ENCODE measurements around the gene ZNF304. TPM values are rescaled to one million over a fixed set of nuclear protein-coding genes. Genes with fewer than 3 reads are reported as not detected.

Gene ZNF304
- total RNA-seq, 4 donors from 2014 or later, result 4.1 to 25.0 (median 8.3) TPM

GRCh38 chr19:57389730-57390598, 38.9 kb downstream of the ZNF304 start, which contains the start of gene ZNF548:
Gene ZNF548 (plus strand): TSS chr19:57389854. CDS start chr19:57390100, 246 bp downstream.
- Histone ChIP-seq H3K4me3 (peak within 1 kb of the TSS; percentile 78), H3K27me3 (no peaks in the 10 kb centered on the region), H3K36me3 (no peaks in the 10 kb centered on the region), H3K9me3 (peaks cover 0 to 23% of the 10 kb centered on the region in 2 donors), H3K4me1 (no peaks in the 10 kb centered on the region), H3K27ac (peak within 1 kb of the TSS; percentile 89)
- peak; percentile 94 to 96 for DNase-seq
- intact Hi-C loops (cut with DNase I; ENCODE audit: low total_unique reads), result no loop called here
- TF ChIP-seq POLR2A (IDR thresholded peaks at IDR 0.05), result peak; percentile 64 to 66
- peak in 3 of 4 experiments; percentile 20 to 48 (median 46) for TF ChIP-seq CTCF (IDR thresholded peaks at IDR 0.05)

DNA sequence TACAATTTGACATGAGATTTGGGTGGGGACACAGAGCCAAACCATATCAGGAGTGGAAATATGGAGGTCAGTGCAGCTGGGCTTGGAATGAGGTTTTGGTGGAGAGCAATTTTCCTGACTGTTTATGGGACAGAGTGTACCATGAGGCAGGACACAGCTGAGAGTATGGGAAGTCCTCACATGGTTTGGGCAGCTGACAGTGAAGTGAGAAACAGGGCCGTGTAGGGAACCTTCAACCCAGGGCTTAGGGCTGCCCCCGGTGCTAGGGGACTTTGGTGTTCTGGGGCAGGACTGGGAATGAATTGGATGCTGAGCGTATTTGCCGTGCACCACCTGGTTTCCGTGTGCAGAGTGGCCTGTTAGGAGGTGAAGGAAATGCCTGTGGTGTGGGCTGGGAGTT, 44.6 kb downstream of the ZNF304 start:
- Histone ChIP-seq H3K9me3 (peaks cover 0 to 67% of the 10 kb centered on the region in 2 donors), H3K27me3 (no peaks in the 10 kb centered on the region), H3K27ac (no peak overlapping the region), H3K4me3 (no peak overlapping the region), H3K36me3 (no peaks in the 10 kb centered on the region), H3K4me1 (no peaks in the 10 kb centered on the region)
- intact Hi-C loops (cut with DNase I; ENCODE audit: low total_unique reads), result no loop called here
- TF ChIP-seq CTCF (IDR thresholded peaks at IDR 0.05) (no peak), POLR2A (IDR thresholded peaks at IDR 0.05) (no peak)
- DNase-seq, result no peak

DNA sequence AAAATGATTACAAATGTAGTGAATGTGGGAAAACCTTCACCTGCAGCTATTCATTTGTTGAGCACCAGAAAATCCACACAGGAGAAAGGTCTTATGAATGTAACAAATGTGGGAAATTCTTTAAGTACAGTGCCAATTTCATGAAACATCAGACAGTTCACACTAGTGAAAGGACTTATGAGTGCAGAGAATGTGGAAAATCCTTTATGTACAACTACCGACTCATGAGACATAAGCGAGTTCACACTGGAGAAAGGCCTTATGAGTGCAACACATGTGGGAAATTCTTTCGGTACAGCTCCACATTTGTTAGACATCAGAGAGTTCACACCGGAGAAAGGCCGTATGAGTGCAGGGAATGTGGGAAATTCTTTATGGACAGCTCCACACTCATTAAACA, 47.8 kb downstream of the ZNF304 start:
- Histone ChIP-seq H3K4me1 (no peaks in the 10 kb centered on the region), H3K9me3 (peaks cover 0 to 76% of the 10 kb centered on the region in 2 donors), H3K27ac (no peak overlapping the region), H3K36me3 (no peaks in the 10 kb centered on the region), H3K4me3 (no peak overlapping the region), H3K27me3 (no peaks in the 10 kb centered on the region)
- no peak for DNase-seq
- TF ChIP-seq POLR2A (IDR thresholded peaks at IDR 0.05), result no peak
- no peak for TF ChIP-seq CTCF (IDR thresholded peaks at IDR 0.05)
- intact Hi-C loops (cut with DNase I; ENCODE audit: low total_unique reads), result no loop called here

DNA sequence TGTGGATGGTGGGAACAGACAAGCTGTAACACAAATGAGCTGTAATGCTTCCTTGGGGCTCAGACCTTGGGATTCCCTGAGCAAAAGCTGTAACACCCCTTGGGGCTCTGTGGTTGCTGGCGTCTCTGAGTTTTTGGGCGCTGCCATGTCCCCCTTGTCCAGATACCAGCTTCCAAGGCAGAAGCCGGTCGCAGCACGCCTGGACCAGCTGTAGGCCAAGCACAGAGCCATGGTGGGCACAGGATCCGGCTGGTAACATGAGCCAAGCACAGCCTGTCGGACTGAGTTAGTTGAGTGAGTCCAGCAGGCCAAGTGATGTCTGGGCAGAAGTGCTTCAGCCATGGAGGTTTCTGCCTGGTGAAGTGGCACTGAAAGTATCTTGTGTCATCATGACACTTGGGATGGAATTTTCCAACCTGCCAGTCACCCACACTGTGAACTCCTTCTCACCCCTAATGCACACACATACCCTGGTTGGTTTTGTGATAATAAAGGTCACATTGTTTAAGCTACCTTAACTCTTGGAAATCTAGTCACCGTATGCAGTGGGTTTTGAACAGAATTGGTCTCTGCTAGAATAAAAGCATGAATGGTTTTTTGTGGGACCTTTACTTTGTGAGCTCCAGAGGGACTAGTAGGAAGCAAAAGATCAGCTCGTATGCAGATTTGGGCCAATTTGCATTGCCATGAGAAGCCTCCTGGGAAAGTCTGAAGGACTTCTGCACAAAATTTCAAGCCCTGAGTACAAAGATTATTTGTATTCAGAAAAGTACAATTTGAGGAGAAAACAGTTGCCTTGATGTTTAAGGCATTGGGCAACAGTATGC, 52.9 kb downstream of the ZNF304 start:
- TF ChIP-seq POLR2A (IDR thresholded peaks at IDR 0.05) (no peak), CTCF (IDR thresholded peaks at IDR 0.05) (no peak)
- H3K9me3 ChIP-seq, result peaks cover 0 to 38% of the 10 kb centered on the region in 2 donors
- no peak overlapping the region for H3K27ac ChIP-seq
- no peak for DNase-seq
- no peak overlapping the region for H3K4me3 ChIP-seq
- H3K36me3 ChIP-seq, result no peaks in the 10 kb centered on the region
- no peaks in the 10 kb centered on the region for H3K27me3 ChIP-seq
- H3K4me1 ChIP-seq, result no peaks in the 10 kb centered on the region
- intact Hi-C loops (cut with DNase I; ENCODE audit: low total_unique reads), result no loop called here
